Islet precursor cell (in vitro differentiated cells): ENCODE data around the gene MYLIP.

Source experiments
- DNase-seq: peaks from one replicate; pipeline ENCODE4 v3.0.0-alpha.2; 2018

Gene MYLIP

DNA sequence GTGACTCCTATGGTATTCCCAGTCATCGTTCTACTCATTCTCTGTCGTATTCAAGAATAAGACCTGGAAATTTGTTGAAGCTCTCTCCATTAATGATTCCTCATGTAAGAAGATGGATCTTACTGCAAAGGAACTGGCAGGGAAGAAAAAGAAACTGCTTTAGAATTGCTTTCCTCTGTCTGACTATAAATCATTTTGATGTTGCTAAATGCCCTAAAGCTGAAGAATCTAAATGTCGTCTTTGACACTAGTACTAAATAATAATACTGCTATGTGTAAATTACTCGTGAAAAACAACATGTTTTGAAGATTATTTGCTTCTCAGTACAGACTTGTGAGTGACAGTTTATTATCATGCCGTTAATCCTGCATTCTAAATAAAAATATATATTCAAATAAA, 20.5 kb upstream of the MYLIP start:
- no peak for DNase-seq

DNA sequence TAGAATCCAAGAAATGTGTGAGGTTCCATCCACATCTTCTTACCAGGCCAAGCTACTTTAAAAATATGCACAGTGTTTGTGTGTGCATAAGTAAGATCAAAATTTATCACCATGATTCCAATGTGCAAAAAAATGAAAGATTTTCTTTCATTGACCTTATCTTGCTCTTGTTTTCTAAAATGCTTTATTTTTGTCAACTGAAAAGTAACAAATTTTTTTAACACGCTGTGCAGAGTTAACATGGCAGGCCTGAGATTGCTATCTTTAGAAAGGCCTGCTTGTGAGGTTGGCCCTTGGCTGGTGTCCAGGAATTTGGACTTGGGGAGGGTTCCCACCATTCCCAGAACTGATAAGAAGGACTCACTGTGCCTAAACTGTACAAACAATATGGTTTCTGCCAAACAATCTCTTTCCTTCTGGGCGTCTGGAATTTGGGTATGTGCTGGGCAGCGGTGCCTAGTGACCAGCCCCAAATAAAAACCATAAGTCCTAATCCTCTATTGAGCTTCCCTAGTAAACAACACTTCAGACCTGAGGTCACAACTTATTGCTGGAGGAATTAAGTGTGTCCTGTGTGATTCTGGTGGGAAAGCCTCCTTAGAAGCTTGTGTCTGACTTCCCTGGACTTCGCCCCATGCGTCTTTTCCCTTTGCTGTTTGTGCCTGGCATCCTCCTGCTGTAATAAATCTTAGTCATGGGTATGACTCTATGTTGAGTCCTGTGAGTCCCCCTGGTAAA, 19.8 kb upstream of the MYLIP start:
- peak; percentile 49 for DNase-seq

DNA sequence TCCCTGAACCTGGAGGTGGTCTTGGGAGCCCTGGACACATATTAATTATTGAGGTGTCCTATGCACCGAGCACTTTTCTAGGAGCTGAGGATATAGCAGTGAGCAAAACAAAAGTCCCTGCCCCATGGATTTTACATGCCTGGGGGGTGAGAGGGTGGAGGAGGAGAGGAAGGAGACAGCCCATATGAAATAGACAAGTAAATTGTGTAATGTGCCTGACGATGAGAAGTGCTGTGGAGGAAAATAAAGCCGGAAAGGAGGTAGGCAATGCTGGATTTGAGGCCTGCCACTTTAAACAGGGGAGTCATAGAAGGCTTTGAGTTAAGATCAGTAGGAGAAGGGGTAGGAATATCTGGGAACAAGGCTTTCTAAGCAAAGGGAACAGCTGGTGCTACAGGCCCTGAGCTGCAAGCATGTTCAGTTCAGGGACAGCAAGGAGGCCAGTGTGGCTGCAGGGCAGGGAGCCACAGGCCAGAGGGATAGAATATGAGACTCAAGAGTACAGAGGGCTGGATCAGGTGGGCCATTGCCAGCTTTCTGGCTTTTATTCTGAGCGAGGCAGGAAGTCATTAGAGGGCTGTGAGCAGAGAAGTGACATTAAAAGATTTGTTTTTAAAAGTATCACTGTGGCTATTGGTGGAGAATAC, 19.1 kb upstream of the MYLIP start:
- DNase-seq = no peak

DNA sequence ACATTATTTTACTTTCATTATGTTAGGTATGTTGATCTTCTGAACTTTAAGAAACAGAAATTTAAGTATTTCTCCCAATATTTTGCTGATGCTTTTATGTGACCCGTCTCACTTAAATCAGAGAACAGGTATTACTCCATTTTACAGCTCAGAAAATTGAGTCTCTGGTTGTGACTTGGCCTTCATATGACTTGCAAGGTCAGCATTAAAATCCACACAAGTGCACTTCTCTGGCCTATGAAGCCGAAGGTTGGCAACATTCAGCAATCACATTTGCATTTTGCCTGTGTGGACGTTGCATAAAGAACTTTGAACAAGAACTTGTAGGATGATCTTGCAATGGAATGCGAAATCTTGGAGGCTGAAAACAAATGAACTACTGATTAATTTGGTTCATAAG, 10.1 kb upstream of the MYLIP start:
- no peak for DNase-seq

DNA sequence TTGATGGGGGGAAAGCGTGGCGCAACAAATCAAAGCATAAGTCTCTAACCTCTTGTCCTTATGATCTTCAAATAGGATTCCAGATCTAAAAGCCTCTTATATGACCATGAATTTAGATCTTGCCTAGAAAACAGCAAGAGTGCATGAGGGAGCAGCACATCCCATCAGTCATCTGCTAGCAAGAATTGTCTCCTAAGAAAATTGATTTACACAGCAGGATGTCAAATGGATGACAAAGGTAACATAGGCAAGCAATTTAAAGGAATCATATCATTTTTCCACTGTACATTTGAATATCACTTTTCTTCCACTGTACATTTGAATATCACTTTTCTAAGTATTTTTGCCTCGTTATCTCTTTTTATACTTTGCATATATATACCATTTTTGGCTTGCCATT, 7.5 kb upstream of the MYLIP start:
- DNase-seq = no peak

DNA sequence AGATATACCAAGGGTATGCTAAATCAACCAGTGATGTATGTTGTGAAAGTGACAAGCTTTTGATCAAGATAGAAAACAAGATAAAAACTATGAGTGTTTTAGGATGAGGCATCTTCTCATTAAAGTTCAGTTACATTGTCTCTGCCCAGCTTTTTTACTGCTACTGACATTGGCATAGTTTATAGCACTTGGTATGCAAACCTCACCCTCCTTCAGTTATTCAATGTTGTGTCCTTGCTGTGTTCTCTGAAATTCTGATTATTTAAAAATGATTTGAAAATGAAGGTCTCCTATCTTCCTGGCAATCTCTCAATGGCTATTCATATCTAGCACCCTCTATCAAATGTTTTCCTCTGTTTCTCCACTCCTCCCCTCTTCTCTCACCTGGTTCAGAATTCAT, 6.7 kb upstream of the MYLIP start:
- no peak for DNase-seq

DNA sequence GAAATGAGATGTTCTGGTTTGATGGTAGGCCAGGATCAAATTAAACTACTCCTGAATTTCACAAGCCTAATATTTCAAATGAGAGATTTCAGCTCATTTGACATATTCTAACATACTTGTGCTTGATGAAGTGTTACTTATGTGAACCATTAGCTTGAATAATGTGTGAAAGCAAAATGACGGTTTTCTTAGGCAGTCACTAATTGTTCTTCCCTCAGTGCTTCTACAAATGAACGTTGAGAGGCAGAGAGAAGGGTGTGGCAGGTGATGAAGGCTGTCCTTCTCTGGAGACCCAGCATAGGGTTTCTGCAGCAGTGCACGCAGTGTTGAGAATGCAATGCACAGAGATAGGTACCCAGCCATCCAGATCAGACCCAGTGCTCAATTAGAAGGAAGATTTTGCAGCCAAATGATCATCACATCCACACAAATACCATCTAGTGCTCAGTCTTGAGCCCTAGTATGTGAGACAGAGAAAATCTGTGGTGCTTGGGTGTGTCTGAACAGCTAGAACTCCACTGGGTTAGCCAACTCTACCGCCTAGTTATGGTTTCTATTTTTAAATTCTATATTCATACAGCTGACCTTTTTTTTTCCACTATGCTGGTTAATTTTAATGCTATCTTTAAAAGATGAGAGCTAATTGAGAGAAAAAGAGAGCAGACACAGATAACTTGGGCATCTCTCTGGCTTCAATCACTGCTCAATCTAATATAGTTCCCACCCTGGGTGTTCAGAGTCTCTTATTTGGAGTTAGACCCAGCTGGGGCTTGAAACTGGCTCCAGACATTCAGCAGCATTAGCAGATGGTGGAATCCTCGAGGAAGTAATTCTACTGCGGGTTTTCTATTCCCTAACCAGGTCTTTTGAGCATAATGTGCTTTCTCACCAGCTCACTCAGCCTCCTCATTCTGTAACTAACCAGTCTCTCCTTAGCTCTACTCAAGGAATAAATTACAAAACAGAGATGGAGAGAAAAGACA, 4.4 kb upstream of the MYLIP start:
- no peak for DNase-seq

DNA sequence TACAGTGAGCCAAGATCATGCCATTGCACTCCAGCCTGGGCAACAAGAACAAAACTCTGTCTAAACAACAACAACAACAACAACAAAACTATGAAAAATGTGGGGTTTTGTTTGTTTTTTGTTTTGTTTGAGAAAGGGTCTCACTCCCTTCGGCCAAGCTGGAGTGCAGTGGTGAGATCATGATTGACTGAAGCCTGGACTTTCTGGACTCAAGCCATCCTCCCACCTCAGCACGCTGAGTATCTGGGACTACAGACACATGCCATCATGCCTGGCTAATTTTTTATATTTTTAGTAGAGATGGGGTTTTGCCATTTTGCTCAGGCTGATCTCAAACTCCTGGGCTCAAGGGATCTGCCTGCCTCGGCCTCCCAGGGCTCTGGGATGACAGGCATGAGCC, 2.8 kb upstream of the MYLIP start:
- DNase-seq = no peak

DNA sequence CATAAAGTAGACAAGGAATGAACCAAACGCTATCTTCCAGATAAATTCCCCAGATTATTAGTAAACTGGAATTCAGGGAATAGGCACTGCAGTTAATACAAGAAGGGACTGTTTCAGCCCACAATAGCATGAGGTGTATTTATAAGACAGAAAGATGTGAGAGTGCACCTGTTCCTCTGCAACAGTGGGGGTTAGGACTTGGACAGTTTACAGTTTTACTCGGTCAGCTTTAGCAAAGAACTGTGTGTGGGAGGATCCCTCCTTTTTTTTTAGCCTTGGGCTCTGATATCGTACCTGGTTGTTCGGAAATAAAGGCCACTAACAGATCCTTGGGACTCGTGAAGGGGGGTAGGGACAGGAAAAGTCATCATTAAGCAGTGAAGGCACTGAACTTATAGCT, 2.0 kb upstream of the MYLIP start:
- DNase-seq = no peak

DNA sequence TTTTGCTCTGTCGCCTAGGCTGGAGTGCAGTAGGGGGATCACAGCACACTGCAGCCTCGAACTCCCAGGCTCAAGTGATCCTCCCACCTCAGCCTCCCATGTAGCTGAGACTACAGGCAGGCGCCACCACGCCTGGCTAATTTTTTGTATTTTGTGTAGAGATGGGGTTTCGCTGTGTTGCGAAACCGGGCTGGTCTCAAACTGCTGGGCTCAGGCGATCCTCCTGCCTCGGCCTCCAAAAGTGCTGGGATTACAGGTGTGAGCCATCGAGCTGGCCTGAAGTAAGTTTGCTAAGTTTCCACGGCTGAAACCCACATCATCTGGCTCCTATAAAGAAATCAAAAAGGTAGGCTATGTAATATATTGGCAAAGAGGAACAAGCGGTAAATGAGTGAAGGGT, 1.4 kb upstream of the MYLIP start:
- no peak for DNase-seq

DNA sequence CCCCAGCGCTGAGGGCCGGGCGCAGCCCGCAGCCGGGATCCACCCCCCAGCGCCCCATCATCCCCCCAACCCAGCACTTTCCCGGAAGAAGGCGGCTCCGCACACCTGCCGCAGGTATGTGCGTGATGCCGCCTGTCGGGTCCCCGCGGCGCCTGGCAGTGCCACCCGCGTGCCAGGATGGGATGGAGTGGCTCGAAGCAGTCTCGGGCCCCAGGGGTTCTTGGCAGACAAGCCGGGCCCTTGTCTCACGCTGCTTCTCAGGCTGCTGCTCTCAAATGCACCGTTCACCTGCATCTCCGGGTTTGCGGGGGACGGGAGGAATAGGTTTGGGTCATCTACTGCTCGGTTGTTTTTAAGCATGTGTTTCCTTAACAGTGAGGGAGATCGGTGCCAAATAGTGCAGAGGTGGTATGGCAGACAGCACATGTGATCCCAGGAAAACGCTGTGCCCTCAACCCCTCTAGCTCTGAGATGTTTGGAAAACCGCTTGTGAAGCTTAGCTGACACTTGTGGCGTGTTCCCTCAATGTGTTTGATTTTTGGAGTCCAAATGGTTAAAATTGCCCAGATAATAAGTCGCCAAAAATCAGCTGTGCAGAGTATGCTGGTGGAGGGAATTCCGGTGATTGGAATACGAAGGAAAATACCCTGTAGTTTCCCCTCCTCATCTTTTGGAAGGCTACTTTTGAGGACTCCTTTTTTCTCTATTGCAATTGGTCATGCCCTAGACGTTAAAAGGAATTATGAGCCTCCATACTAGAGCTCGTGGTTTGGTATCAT, 926 bp downstream of the MYLIP start:
- DNase-seq = no peak

DNA sequence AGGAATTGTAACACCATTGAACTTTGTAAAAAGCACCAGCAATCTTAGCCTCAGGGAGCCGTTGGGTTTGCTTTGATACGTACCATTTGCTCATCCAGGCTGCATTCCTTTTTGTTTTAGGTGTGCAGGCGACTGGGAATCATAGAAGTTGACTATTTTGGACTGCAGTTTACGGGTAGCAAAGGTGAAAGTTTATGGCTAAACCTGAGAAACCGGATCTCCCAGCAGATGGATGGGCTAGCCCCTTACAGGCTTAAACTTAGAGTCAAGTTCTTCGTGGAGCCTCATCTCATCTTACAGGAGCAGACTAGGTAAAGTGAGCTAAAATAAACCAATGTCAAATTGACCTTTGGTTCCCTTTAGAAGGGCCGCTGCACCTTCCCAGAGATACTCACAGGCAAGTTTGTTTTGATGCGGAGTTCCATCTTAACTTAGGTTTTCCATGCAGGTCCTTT, 1.6 kb downstream of the MYLIP start:
- DNase-seq = peak; percentile 61

DNA sequence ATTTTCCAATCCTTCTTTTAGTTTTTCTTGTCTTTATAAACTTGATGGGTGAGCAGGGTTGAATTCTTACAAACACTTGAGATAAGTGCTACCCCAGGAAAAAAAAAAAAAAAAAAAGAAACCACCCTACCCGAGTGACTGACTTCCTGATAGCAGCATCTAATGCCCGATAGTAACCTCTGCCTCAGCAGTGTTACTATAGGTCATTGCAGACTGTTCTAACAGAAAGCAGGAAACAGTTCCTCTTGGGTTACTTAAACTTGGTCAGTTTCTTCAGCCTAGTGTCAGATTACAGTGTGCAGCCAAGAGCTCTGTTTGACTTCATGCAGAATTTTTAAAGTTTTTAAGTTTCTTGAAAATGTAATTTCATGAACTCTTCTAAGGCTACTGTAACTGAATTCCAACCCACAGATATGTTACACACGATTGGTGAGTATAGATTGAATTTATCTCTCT, 2.1 kb downstream of the MYLIP start:
- DNase-seq = no peak

DNA sequence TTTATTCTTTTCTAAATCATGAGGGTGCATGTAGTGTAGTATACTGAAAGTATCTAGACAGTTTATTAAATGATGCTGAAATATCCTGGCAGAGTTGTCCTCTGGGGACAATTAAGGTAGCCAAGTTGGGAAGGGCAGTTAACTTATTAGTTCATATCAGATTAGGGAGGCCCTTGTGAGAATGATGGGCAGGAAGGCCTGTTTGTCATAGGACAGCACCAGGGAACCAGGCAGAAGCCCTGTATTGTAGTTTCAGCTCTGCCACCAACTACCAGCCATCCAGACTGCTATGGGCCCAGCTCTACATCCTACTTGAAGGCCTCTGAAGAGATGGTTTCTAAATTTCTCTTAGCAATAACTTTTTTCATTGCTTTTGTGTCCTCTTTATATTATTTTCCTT, 4.0 kb downstream of the MYLIP start:
- no peak for DNase-seq

DNA sequence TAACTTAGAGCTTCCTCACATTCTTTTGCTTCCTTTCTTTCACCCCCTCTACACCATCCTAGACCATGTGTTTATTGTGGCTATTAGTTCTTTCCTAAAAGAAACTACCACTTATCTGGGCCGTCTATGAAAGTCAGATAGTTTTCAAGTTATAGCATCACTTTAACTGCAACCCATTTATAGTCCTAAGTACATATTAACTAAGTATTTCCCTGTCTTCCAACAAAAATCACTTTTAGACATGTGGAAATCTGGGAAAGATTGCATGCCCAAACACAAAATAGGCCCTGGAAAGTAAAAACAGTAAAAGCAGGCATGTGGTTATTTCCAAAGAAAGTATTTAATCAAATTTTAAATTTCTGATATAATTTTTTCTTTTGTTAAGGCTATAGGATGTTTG, 5.5 kb downstream of the MYLIP start:
- no peak for DNase-seq

DNA sequence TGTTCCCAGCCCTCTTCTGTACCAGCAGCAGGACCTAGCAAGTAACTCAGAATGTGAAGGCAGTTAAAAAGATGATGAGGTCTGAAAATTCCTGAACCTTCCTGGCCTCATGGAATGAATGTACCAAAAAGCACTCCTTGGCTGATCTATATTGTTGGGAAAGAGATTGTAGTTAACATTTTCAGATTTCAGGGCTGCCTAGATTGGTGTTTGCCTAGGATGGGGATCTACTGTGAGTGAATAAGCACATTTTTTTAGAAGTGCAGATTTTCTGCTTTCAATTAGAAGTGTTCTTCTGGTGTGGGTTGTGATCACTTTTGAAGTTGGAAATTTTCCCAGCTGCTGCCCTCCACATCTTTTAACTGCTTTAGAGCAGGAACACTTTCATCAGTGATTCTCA, 6.2 kb downstream of the MYLIP start:
- DNase-seq = no peak

DNA sequence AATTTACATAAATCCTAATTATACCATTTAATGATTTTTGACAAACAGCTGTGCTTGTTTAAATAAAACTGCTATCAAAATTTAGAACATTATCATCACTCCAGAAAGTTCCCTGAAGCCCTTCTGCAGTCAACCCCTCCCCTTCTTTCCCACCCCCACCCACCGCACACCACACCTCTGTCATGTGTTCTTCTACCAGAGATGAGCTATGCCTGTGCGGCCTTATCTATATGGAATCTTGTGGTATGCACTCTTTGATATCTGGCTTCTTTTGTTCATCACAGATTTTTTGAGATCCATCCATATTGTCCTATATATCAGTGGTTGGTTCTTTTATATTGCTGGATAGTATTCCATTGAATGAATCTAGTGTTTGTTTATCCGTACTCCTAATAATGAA, 7.2 kb downstream of the MYLIP start:
- DNase-seq = no peak

DNA sequence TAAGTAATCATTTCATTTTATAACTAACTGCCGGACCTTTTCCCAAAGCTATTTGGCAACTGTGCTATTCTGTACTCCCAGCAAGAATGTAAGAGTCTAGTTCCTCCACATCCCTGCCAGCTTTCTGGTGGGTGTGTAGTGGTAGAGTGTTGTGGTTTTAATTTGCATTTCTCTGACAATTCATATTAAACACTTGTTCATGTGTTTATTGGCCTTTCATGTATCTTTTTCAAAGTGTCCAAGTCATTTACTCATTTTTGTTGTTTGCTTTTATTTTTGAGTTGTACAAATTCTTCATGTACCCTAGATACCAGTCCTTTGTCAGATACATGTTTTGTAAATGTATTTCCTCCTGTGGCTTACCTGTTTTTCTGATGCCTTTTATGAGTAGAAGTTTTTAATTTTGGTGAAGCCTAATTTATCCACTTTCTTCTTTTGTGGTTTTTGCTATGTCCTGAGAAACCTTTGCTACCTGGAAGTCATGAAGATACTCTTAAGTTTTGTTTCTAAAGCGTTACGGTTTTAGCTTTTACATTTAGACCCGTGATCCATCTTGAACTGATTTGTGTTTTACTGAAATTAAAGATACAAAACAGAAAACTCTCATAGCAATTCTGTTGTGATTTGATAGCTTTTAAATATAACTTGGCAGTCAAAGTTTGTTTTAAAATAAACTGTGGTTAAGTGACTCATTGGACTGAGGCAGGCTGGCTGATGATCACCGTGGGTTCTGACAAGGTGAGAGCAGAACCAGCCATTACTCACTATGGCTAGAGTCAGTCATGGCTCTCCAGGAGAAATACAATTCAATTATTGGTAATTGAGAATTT, 8.0 kb downstream of the MYLIP start:
- no peak for DNase-seq

DNA sequence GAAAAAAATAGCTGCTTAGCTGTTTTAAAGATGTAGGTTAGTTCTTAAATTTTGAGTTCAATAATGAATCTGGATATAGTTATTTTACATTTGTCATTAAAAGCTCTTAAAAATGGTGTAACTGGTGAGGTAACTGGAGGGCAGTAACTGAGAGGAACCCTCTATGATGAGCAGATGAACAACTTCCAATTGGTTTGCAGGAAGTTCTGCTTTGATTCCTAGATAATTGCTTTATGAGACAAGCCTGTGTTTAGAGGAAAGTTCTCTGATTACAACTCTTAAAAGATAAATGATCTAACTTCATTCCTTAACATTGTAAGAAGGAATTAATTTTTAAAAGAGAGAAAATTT, 8.5 kb downstream of the MYLIP start:
- DNase-seq = no peak

DNA sequence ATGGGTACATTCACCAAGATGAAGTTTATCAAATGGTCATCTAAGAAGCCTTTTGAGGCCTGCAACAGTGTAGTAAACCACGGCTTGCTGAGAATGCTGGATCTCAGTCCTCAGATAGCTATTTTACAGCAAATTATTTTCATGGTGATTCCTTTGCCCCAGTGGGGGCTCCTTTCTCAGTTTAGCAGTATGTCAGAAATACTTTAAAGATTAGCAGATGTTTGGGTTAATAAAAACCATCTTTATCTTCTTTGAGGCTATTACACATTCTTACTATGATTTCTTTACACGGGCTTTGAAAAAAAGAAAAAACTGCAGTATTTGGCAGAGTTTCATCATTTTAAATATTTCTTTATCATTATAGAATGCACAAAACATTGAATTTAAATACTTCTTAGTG, 10.7 kb downstream of the MYLIP start:
- DNase-seq = no peak

DNA sequence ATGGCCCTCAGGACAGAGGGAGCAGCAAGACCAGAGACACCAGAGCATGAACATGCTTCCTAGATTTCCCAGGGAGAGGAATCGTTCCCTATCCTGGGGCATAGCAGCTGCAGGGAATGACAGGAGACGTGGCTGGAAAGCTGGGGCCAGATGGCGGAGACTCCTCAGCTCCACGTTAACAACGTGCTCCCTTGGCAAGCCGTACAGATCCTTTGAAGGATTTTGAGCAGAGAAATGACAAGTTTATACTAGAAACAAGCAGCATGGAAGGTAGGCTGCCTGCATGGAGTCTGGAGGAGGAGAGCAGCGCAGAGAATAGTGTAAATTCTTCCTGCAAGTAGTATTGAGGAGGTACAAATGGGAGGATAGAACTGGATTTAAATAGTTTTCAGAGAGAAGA, 11.7 kb downstream of the MYLIP start:
- no peak for DNase-seq

DNA sequence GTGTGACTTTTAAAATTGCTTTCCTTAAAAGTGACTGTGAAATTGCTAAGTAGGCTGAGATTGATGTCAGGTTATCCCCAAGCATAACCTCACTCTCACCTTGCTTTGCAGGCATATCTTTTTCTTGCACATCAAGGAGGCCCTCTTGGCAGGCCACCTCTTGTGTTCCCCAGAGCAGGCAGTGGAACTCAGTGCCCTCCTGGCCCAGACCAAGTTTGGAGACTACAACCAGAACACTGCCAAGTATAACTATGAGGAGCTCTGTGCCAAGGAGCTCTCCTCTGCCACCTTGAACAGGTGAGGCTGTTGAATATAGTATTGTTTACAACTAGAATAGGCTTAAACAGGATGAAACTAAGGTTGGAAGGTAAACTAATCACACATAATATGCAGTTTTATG, 12.6 kb downstream of the MYLIP start:
- DNase-seq = no peak
